GM06990 (cell line): ENCODE data around the gene HDLBP.

Source experiments
- DNase-seq: peaks from one replicate; pipeline ENCODE4 v3.0.0-alpha.2; 2011; ENCODE audit not compliant: insufficient read length; ENCODE audit errors: extremely low read depth
- H3K27me3 ChIP-seq: replicated peaks from 2 replicates; pipeline ENCODE4 v1.6.0; 2011; ENCODE audit warnings: low read length; ENCODE audit not compliant: control insufficient read depth, insufficient read depth
- H3K36me3 ChIP-seq: 2 replicates; pipeline ENCODE4 v1.5.1; 2011; ENCODE audit warnings: low read length; ENCODE audit not compliant: control insufficient read depth, insufficient read depth
- H3K4me3 ChIP-seq: replicated peaks from 2 replicates; pipeline ENCODE4 v1.5.1; 2011; ENCODE audit warnings: low read depth, mild to moderate bottlenecking, control low read depth, low read length
- TF ChIP-seq, protein P1 (sequence below): IDR thresholded peaks from 2 replicates; pipeline ENCODE4 v1.5.1; 2011; ENCODE audit warnings: low read length, control low read depth, mild to moderate bottlenecking, inconsistent platforms; ENCODE audit not compliant: insufficient read depth, poor library complexity, severe bottlenecking

The HDLBP gene

GRCh38 chr2:241235859-241236593 lies 79.4 kb downstream of the HDLBP start:
- TF ChIP-seq, protein P1, sequence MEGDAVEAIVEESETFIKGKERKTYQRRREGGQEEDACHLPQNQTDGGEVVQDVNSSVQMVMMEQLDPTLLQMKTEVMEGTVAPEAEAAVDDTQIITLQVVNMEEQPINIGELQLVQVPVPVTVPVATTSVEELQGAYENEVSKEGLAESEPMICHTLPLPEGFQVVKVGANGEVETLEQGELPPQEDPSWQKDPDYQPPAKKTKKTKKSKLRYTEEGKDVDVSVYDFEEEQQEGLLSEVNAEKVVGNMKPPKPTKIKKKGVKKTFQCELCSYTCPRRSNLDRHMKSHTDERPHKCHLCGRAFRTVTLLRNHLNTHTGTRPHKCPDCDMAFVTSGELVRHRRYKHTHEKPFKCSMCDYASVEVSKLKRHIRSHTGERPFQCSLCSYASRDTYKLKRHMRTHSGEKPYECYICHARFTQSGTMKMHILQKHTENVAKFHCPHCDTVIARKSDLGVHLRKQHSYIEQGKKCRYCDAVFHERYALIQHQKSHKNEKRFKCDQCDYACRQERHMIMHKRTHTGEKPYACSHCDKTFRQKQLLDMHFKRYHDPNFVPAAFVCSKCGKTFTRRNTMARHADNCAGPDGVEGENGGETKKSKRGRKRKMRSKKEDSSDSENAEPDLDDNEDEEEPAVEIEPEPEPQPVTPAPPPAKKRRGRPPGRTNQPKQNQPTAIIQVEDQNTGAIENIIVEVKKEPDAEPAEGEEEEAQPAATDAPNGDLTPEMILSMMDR: no peak
- H3K36me3 ChIP-seq: peaks cover 73% of the 10 kb centered on the region

GRCh38 chr2:241234962-241235740 lies 80.3 kb downstream of the HDLBP start:
- TF ChIP-seq, protein P1: no peak
- peaks cover 72% of the 10 kb centered on the region for H3K36me3 ChIP-seq
- H3K4me3 ChIP-seq: no peak overlapping the region
- DNase-seq: no peak
- no peaks in the 10 kb centered on the region for H3K27me3 ChIP-seq

More at GRCh38 chr2:241235859-241236593, 79.4 kb downstream of the HDLBP start:
- H3K4me3 ChIP-seq: no peak overlapping the region
- no peaks in the 10 kb centered on the region for H3K27me3 ChIP-seq
- no peak for DNase-seq

DNA sequence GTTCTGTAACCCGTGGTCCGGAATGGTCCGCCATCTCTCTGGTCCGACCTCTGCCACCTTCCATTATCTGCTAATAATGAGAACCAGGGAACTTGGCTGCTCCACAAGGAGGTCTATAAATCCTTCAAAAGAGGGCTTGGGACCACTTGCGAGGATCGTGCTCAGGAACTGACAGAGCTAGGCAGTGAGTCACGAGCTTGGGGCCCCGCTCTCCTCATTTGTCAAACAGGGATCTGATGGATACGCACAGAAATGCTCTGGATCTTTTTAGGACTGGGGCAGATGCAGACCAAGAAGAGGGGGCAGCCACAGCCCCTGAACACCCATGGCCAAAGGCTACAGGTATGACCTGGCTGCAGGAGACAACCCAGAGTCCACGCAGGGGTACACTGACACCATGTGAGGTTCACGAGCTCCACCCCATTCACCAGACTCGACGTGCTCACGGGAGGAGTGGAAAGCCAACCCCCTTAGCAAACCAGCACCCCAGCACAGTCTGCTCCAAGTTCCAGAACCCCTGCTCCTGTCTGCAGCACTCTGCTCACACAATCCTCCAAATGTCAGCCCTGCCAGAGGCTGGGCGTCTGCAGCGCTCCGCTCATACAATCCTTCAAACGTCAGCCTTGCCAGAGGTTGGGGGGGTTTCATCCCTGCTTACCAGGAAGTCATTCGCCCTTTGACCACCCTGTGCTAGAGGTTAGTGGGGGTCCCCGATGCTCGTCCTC lies 81.2 kb downstream of the HDLBP start:
- Histone ChIP-seq H3K4me3 (no peak overlapping the region), H3K27me3 (no peaks in the 10 kb centered on the region), H3K36me3 (peaks cover 71% of the 10 kb centered on the region)
- TF ChIP-seq, protein P1: no peak
- no peak for DNase-seq

GRCh38 chr2:241232736-241233575 lies 82.5 kb downstream of the HDLBP start:
- TF ChIP-seq, protein P1: no peak
- no peak for DNase-seq
- no peak overlapping the region for H3K4me3 ChIP-seq
- H3K27me3 ChIP-seq: no peaks in the 10 kb centered on the region
- peaks cover 73% of the 10 kb centered on the region for H3K36me3 ChIP-seq

- H3K4me3 ChIP-seq: no peak overlapping the region
- H3K27me3 ChIP-seq: no peaks in the 10 kb centered on the region
- TF ChIP-seq, protein P1: no peak
- DNase-seq: no peak
- H3K36me3 ChIP-seq: peaks cover 73% of the 10 kb centered on the region
Observed at GRCh38 chr2:241230435-241230834, 85.0 kb downstream of the HDLBP start.
